Sigmoid colon (tissue), 7 donors: ENCODE measurements around the gene HDAC4. TPM values are rescaled to one million over a fixed set of nuclear protein-coding genes. Genes with fewer than 3 reads are reported as not detected.

Experiments used
- DNase-seq: peaks from one replicate; pipeline ENCODE4 v3.0.0-alpha.2; 2019
- H3K27ac ChIP-seq, 4 donors: fragments of 200-600 bp; sonication (generic); one replicate each; pipeline ENCODE4 v1.5.1; 2016 to 2019; ENCODE audit warnings: mild to moderate bottlenecking in 1 of 4
- H3K27me3 ChIP-seq, 3 donors: fragments of 200-600 bp; sonication (generic); one replicate each; pipeline ENCODE4 v1.5.1; 2019; ENCODE audit warnings: mild to moderate bottlenecking in 1 of 3
- H3K36me3 ChIP-seq, 4 donors: fragments of 200-600 bp; sonication (generic); one replicate each; pipeline ENCODE4 v1.5.1; 2016 to 2019
- H3K4me1 ChIP-seq, 4 donors: fragments of 200-600 bp; sonication (generic); one replicate each; pipeline ENCODE4 v1.5.1; 2017 to 2019
- H3K4me3 ChIP-seq, 4 donors: fragments of 200-600 bp; sonication (generic); one replicate each; pipeline ENCODE4 v1.5.1; 2017 to 2019; ENCODE audit warnings: mild to moderate bottlenecking in 2 of 4, moderate library complexity in 1 of 4
- H3K9me3 ChIP-seq, 4 donors: fragments of 200-600 bp in 3 of 4; sonication (generic) in 3 of 4; one replicate each; pipeline versions ENCODE4 v1.5.1 to v1.6.1; 2013 to 2019
- CTCF ChIP-seq, 4 experiments: fragments of 450-650 bp in 3 of 4; fragments of 200-600 bp in 1 of 4; IDR thresholded peaks; one replicate each; pipeline ENCODE4 v1.5.1; 2016 to 2019; ENCODE audit warnings: antibody characterized with exemption in 4 of 4, mild to moderate bottlenecking in 3 of 4, moderate library complexity in 2 of 4
- EP300 ChIP-seq, 4 donors: sonication (generic); formaldehyde crosslinking; IDR thresholded peaks; one replicate each; pipeline ENCODE4 v1.6.1; 2017; ENCODE audit warnings: antibody characterized with exemption in 4 of 4
- POLR2A ChIP-seq, 2 donors: fragments of 450-650 bp; IDR thresholded peaks; one replicate each; pipeline ENCODE4 v1.6.1; 2016; ENCODE audit warnings: antibody characterized with exemption in 2 of 2, mild to moderate bottlenecking in 2 of 2, moderate library complexity in 2 of 2
- POLR2AphosphoS5 ChIP-seq, 4 donors: sonication (generic); formaldehyde crosslinking; IDR thresholded peaks; one replicate each; pipeline ENCODE4 v1.6.1; 2017; ENCODE audit warnings: antibody characterized with exemption in 4 of 4
- WGBS, 2 donors: extraction: QIAGEN DNeasy Blood & Tissue Kit; methylation state at CpG; one replicate each; pipeline ENCODE4 v1.1.7; 2013; 5-methylcytosine and 5-hydroxymethylcytosine counted together
- intact Hi-C: fragments of 100-400 bp; cut with DNase I; formaldehyde crosslinking; loops from one replicate; pipeline ENCODE4 v1.15.1; 2023
- polyA plus RNA-seq, 3 donors: library from polyadenylated mRNA; stranded (reverse); fragments of 200-250 nt; gene quantifications; one replicate each; pipeline ENCODE4 v1.2.3, GENCODE V29; 2013
- total RNA-seq, 4 donors: library from RNA; depleted of rRNA; stranded (reverse); fragments of >200 nt; gene quantifications; one replicate each; pipeline ENCODE4 v1.1.0, GENCODE V29; 2016
- donor health status: healthy with polysubstance abuse.
- donor health status: Bipolar disorder and iron deficiency.
- donor health status: healthy.

The HDAC4 gene
- total and polyA plus RNA-seq, 7 donors = 1.8 to 196 (median 77.0) TPM

- Histone ChIP-seq H3K4me3 (no peak overlapping the region), H3K27me3 (no peaks in the 10 kb centered on the region), H3K27ac (peak overlapping the region in 3 of 4 donors; percentile 96 to 97 (median 96)), H3K9me3 (no peaks in the 10 kb centered on the region), H3K4me1 (peaks cover 0 to 100% (median 97%) of the 10 kb centered on the region in 4 donors), H3K36me3 (no peaks in the 10 kb centered on the region)
- TF ChIP-seq POLR2AphosphoS5 (IDR thresholded peaks at IDR 0.05) (peak in 1 of 4 donors; percentile 9), CTCF (IDR thresholded peaks at IDR 0.05) (no peak)
- peak; percentile 72 for DNase-seq
- WGBS, 2 donors = 88 to 90% methylated on average over 16 of the region's 16 CpGs
- intact Hi-C loops = no loop called here
Observed at GRCh38 chr2:239302083-239302807, 98.6 kb downstream of the HDAC4 start.

DNA sequence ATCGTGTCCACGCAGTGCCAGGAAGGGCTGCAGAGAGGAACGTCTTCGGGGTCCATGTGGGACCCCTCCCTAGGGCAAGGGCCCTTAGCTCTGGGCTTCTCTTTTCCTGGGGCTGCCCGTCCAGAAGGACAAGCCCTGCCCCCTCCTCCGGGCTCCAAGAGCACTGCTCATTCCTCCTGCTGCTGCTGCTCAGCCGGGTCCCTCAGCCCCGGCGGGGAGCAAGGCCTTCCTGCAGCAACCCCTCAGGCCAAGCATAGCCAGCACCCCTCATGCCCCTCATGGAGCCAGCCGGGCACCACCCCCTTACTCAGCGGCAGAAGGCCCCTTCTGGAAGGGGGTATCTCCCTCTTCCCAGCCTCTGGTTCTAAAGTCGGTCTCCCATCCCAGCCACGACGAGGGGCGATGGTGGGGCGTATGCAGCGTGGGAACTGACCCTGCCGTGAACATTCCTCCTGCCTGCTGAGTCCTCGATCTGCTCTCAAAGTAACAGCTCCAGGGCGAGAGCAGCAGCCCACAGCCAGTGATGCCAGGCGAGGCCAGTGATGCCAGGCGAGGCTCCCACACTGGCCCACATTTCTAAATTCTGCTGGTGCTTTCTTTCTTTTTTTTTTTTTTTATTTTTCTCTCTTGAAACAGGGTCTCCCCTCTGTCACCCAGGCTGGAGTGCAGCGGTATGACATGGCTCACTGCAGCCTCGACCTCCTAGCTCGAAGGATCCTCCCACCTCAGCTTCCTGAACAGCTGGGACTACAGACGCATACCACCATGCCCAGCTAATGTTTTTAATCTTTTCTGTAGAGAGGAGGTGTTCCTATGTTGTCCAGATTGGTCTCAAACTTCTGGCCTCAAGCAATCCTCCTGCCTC, 99.7 kb downstream of the HDAC4 start:
- H3K9me3 ChIP-seq = no peaks in the 10 kb centered on the region
- TF ChIP-seq POLR2A (IDR thresholded peaks at IDR 0.05) = no peak
- peak in 1 of 4 donors; percentile 23 for TF ChIP-seq POLR2AphosphoS5 (IDR thresholded peaks at IDR 0.05)
- no peak for TF ChIP-seq EP300 (IDR thresholded peaks at IDR 0.05)
- TF ChIP-seq CTCF (IDR thresholded peaks at IDR 0.05) = no peak
- intact Hi-C loops = no loop called here
- H3K36me3 ChIP-seq = no peaks in the 10 kb centered on the region
- H3K27ac ChIP-seq = peak overlapping the region; percentile 47 to 97 (median 96)
- no peaks in the 10 kb centered on the region for H3K27me3 ChIP-seq
- H3K4me1 ChIP-seq = peaks cover 0 to 100% (median 97%) of the 10 kb centered on the region in 4 donors
- WGBS, 2 donors = 65 to 83% methylated on average over 26 of the region's 26 CpGs
- peak; percentile 68 for DNase-seq
- peak overlapping the region in 3 of 4 donors; percentile 18 to 20 (median 18) for H3K4me3 ChIP-seq

- TF ChIP-seq POLR2AphosphoS5 (IDR thresholded peaks at IDR 0.05) (no peak), POLR2A (IDR thresholded peaks at IDR 0.05) (no peak), EP300 (IDR thresholded peaks at IDR 0.05) (no peak), CTCF (IDR thresholded peaks at IDR 0.05) (no peak)
- H3K4me1 ChIP-seq = peaks cover 0 to 100% (median 97%) of the 10 kb centered on the region in 4 donors
Observed at GRCh38 chr2:239300242-239300641, 100.6 kb downstream of the HDAC4 start.

DNA sequence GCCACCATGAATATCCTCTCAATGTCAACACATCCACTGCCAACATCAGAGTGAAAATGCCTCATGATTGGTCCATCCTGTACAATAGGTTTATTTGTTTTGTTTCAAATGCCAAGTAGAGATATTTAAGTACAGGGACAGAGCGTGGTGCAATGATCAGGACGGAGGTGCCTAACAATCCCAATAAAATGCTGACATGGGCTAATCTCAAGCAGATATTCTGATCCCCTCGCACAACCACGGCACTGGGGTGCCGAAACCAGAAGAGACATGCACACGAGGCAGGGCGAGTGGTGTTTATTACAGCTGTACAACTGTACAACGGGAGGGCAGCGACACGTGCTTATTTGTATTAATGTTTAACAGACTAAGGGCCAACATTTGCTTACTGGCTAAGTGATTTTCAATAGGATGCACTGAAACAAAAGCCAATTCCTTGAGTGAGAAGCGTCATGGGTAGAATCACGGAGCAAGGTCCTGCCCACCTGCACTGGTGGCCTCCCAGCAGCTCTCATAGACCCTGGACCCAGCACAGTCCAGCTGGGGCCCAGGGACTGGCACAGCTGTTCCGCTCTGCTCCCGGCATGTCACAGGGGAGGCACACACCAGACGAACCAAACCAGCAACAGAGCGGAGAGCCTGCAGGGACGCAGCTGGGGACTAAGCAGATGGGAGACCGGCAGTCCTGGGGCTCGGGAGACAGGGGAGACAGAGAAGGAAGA, 101.4 kb downstream of the HDAC4 start:
- Histone ChIP-seq H3K4me3 (no peak overlapping the region), H3K4me1 (peaks cover 0 to 97% (median 95%) of the 10 kb centered on the region in 4 donors), H3K9me3 (no peaks in the 10 kb centered on the region), H3K36me3 (no peaks in the 10 kb centered on the region), H3K27me3 (no peaks in the 10 kb centered on the region), H3K27ac (peak overlapping the region in 3 of 4 donors; percentile 96 to 97 (median 96))
- peak; percentile 64 for DNase-seq
- 22 to 71% methylated on average over 19 of the region's 19 CpGs for WGBS, 2 donors
- intact Hi-C loops = no loop called here
- TF ChIP-seq POLR2AphosphoS5 (IDR thresholded peaks at IDR 0.05) = no peak
- TF ChIP-seq CTCF (IDR thresholded peaks at IDR 0.05) = no peak
- TF ChIP-seq EP300 (IDR thresholded peaks at IDR 0.05) = no peak
- no peak for TF ChIP-seq POLR2A (IDR thresholded peaks at IDR 0.05)

More at GRCh38 chr2:239300242-239300641, 100.6 kb downstream of the HDAC4 start:
- H3K9me3 ChIP-seq = no peaks in the 10 kb centered on the region
- H3K27ac ChIP-seq = peak overlapping the region in 3 of 4 donors; percentile 96 to 97 (median 96)
- WGBS, 2 donors = 80 to 94% methylated on average over 5 of the region's 5 CpGs
- H3K36me3 ChIP-seq = no peaks in the 10 kb centered on the region
- no peaks in the 10 kb centered on the region for H3K27me3 ChIP-seq
- H3K4me3 ChIP-seq = peak overlapping the region in 2 of 4 donors; percentile 18 to 20
- intact Hi-C loops = no loop called here
- DNase-seq = peak; percentile 65
